Activated T-helper 17 cell treated with anti-CD3 and anti-CD28 coated beads, Interleukin-2, amount 50 U/mL, for 72 hours (primary cell): ENCODE measurements around the gene NOL12. TPM values are rescaled to one million over a fixed set of nuclear protein-coding genes. Genes with fewer than 3 reads are reported as not detected.
A peak's percentile ranks its signal among the peaks of the same experiment; 100 is the strongest.

Experiments used
- ATAC-seq: fragments of 150-1000 bp; cut with Tn5 transposase; replicated peaks from 2 replicates; pipeline ENCODE4 v1.10.0; 2021; ENCODE audit warnings: mild to moderate bottlenecking, moderate library complexity
- H3K27ac Mint-ChIP-seq: one replicate; pipeline ENCODE4 v1.8.0; 2022; ENCODE audit warnings: mixed read lengths
- H3K27me3 Mint-ChIP-seq: one replicate; pipeline ENCODE4 v1.8.0; 2022; ENCODE audit warnings: mixed read lengths
- H3K36me3 Mint-ChIP-seq: one replicate; pipeline ENCODE4 v1.8.0; 2022; ENCODE audit warnings: low read depth, mild to moderate bottlenecking, mixed read lengths
- H3K4me1 Mint-ChIP-seq: one replicate; pipeline ENCODE4 v1.8.0; 2022; ENCODE audit warnings: mixed read lengths
- H3K4me3 Mint-ChIP-seq: one replicate; pipeline ENCODE4 v1.8.0; 2022; ENCODE audit warnings: mild to moderate bottlenecking, mixed read lengths
- H3K9me3 Mint-ChIP-seq: one replicate; pipeline ENCODE4 v1.8.0; 2022; ENCODE audit warnings: mixed read lengths
- total RNA-seq, 2 donors: library from RNA; stranded (reverse); gene quantifications; one replicate each; pipeline ENCODE4 v1.2.3, GENCODE V29; 2022

NOL12 gene
- total RNA-seq, 2 donors from 2014 or later = 22.1 to 46.1 TPM

- Mint-ChIP-seq H3K27me3 (no peaks in the 10 kb centered on the region), H3K27ac (no peak overlapping the region), H3K9me3 (no peaks in the 10 kb centered on the region), H3K4me3 (no peak overlapping the region), H3K36me3 (peaks cover 32% of the 10 kb centered on the region), H3K4me1 (peaks cover 9% of the 10 kb centered on the region)
- no peak for ATAC-seq
Measured at GRCh38 chr22:37665487-37665886, 20.7 kb upstream of the NOL12 start.

- H3K4me1 Mint-ChIP-seq = peaks cover 4% of the 10 kb centered on the region
- peak overlapping the region; percentile 48 for H3K27ac Mint-ChIP-seq
- peak; percentile 77 for ATAC-seq
- no peaks in the 10 kb centered on the region for H3K9me3 Mint-ChIP-seq
- H3K27me3 Mint-ChIP-seq = no peaks in the 10 kb centered on the region
- H3K4me3 Mint-ChIP-seq = peak overlapping the region; percentile 23
- peaks cover 22% of the 10 kb centered on the region for H3K36me3 Mint-ChIP-seq
Measured at GRCh38 chr22:37669586-37669985, 16.6 kb upstream of the NOL12 start.

- Mint-ChIP-seq H3K27me3 (no peaks in the 10 kb centered on the region), H3K4me3 (peak overlapping the region; percentile 93), H3K9me3 (no peaks in the 10 kb centered on the region), H3K27ac (peak overlapping the region; percentile 52), H3K36me3 (peaks cover 22% of the 10 kb centered on the region), H3K4me1 (peaks cover 9% of the 10 kb centered on the region)
- ATAC-seq = no peak
Measured at GRCh38 chr22:37672206-37672919, 13.8 kb upstream of the NOL12 start.

GRCh38 chr22:37672920-37673455 lies 13.2 kb upstream of the NOL12 start:
- H3K27ac Mint-ChIP-seq = no peak overlapping the region

GRCh38 chr22:37674248-37674647 lies 11.9 kb upstream of the NOL12 start:
- Mint-ChIP-seq H3K27ac (peak overlapping the region; percentile 97), H3K36me3 (peaks cover 38% of the 10 kb centered on the region), H3K27me3 (no peaks in the 10 kb centered on the region), H3K4me3 (peak overlapping the region; percentile 93), H3K4me1 (peaks cover 9% of the 10 kb centered on the region), H3K9me3 (no peaks in the 10 kb centered on the region)
- no peak for ATAC-seq

More at GRCh38 chr22:37672920-37673455, 13.2 kb upstream of the NOL12 start:
- H3K36me3 Mint-ChIP-seq = peaks cover 28% of the 10 kb centered on the region
- no peaks in the 10 kb centered on the region for H3K27me3 Mint-ChIP-seq
- peak overlapping the region; percentile 93 for H3K4me3 Mint-ChIP-seq
- peaks cover 9% of the 10 kb centered on the region for H3K4me1 Mint-ChIP-seq
- H3K9me3 Mint-ChIP-seq = no peaks in the 10 kb centered on the region
- no peak for ATAC-seq

- Mint-ChIP-seq H3K4me1 (peaks cover 13% of the 10 kb centered on the region), H3K36me3 (peaks cover 48% of the 10 kb centered on the region), H3K27me3 (no peaks in the 10 kb centered on the region), H3K4me3 (peak within 1 kb of the TSS; percentile 93), H3K9me3 (no peaks in the 10 kb centered on the region), H3K27ac (peak within 1 kb of the TSS; percentile 97)
- ATAC-seq = peak; percentile 80
Measured at GRCh38 chr22:37674951-37675929, 10.9 kb upstream of the NOL12 start, which contains the start of gene LGALS1. Gene LGALS1, plus strand, starts transcription at chr22:37675636. Its CDS starts 67 bp downstream, at chr22:37675703.

GRCh38 chr22:37675930-37676735 lies 10.0 kb upstream of the NOL12 start:
- ATAC-seq = peak; percentile 1
- peak overlapping the region; percentile 97 for H3K27ac Mint-ChIP-seq
- H3K36me3 Mint-ChIP-seq = peaks cover 48% of the 10 kb centered on the region
- no peaks in the 10 kb centered on the region for H3K9me3 Mint-ChIP-seq
- H3K4me3 Mint-ChIP-seq = peak overlapping the region; percentile 93
- no peaks in the 10 kb centered on the region for H3K27me3 Mint-ChIP-seq
- H3K4me1 Mint-ChIP-seq = peaks cover 15% of the 10 kb centered on the region

- ATAC-seq = peak; percentile 65
- peak overlapping the region; percentile 93 for H3K4me3 Mint-ChIP-seq
- H3K27ac Mint-ChIP-seq = peak overlapping the region; percentile 97
- H3K27me3 Mint-ChIP-seq = no peaks in the 10 kb centered on the region
- peaks cover 22% of the 10 kb centered on the region for H3K4me1 Mint-ChIP-seq
- H3K36me3 Mint-ChIP-seq = peaks cover 48% of the 10 kb centered on the region
- H3K9me3 Mint-ChIP-seq = no peaks in the 10 kb centered on the region
Measured at GRCh38 chr22:37676736-37677492, 9.2 kb upstream of the NOL12 start.

GRCh38 chr22:37677493-37677974 lies 8.6 kb upstream of the NOL12 start:
- peak; percentile 1 for ATAC-seq
- Mint-ChIP-seq H3K4me1 (peaks cover 22% of the 10 kb centered on the region), H3K27ac (peak overlapping the region; percentile 97), H3K9me3 (no peaks in the 10 kb centered on the region), H3K4me3 (peak overlapping the region; percentile 93), H3K27me3 (no peaks in the 10 kb centered on the region), H3K36me3 (peaks cover 48% of the 10 kb centered on the region)

GRCh38 chr22:37678372-37678771 lies 7.8 kb upstream of the NOL12 start:
- Mint-ChIP-seq H3K4me1 (peaks cover 22% of the 10 kb centered on the region), H3K4me3 (peak overlapping the region; percentile 93), H3K27me3 (no peaks in the 10 kb centered on the region), H3K36me3 (peaks cover 48% of the 10 kb centered on the region), H3K27ac (no peak overlapping the region), H3K9me3 (no peaks in the 10 kb centered on the region)
- no peak for ATAC-seq

- Mint-ChIP-seq H3K27ac (peak overlapping the region; percentile 29), H3K36me3 (peaks cover 48% of the 10 kb centered on the region), H3K27me3 (no peaks in the 10 kb centered on the region), H3K4me3 (peak overlapping the region; percentile 42), H3K4me1 (peaks cover 18% of the 10 kb centered on the region), H3K9me3 (no peaks in the 10 kb centered on the region)
- ATAC-seq = no peak
Measured at GRCh38 chr22:37679670-37680069, 6.5 kb upstream of the NOL12 start.

- peaks cover 42% of the 10 kb centered on the region for H3K36me3 Mint-ChIP-seq
- ATAC-seq = no peak
- peak overlapping the region; percentile 29 for H3K27ac Mint-ChIP-seq
- H3K9me3 Mint-ChIP-seq = no peaks in the 10 kb centered on the region
- H3K4me3 Mint-ChIP-seq = peak overlapping the region; percentile 42
- H3K4me1 Mint-ChIP-seq = peaks cover 16% of the 10 kb centered on the region
- H3K27me3 Mint-ChIP-seq = no peaks in the 10 kb centered on the region
Measured at GRCh38 chr22:37680191-37680851, 5.8 kb upstream of the NOL12 start.
